H9 (cell line): ENCODE data around the gene ACAA2. TPM values are rescaled to one million over a fixed set of nuclear protein-coding genes. Genes with fewer than 3 reads are reported as not detected.

Experiments used
- DNase-seq: peaks from one replicate; pipeline ENCODE4 v3.0.0-alpha.2; 2017
- H2AFZ ChIP-seq: one replicate; pipeline ENCODE4 v1.6.1; 2013; ENCODE audit warnings: mild to moderate bottlenecking, low read length, control low read depth, moderate library complexity
- H2AK5ac ChIP-seq: 2 replicates; pipeline ENCODE4 v1.6.1; 2013; ENCODE audit warnings: low read length, control low read depth, mixed read lengths; ENCODE audit not compliant: insufficient read length
- H2BK120ac ChIP-seq: one replicate; pipeline ENCODE4 v1.6.1; 2013; ENCODE audit warnings: low read depth, mild to moderate bottlenecking, low read length, control low read depth, inconsistent platforms; ENCODE audit not compliant: poor library complexity, severe bottlenecking
- H2BK12ac ChIP-seq: 2 replicates; pipeline ENCODE4 v1.6.1; 2013; ENCODE audit warnings: low read length, control low read depth, mixed read lengths, low read depth; ENCODE audit not compliant: insufficient read length
- H2BK15ac ChIP-seq: 2 replicates; pipeline ENCODE4 v1.6.1; 2013; ENCODE audit warnings: low read depth, low read length, control low read depth
- H2BK20ac ChIP-seq: one replicate; pipeline ENCODE4 v1.6.1; 2013; ENCODE audit warnings: low read depth, mild to moderate bottlenecking, low read length, control low read depth, inconsistent platforms; ENCODE audit not compliant: poor library complexity, severe bottlenecking
- H2BK5ac ChIP-seq: 2 replicates; pipeline ENCODE4 v1.6.1; 2013; ENCODE audit warnings: low read length, control low read depth, mixed read lengths; ENCODE audit not compliant: insufficient read length
- H3K14ac ChIP-seq: 2 replicates; pipeline ENCODE4 v1.6.1; 2013; ENCODE audit warnings: low read length, control low read depth; ENCODE audit not compliant: insufficient read depth
- H3K18ac ChIP-seq: 2 replicates; pipeline ENCODE4 v1.6.1; 2013; ENCODE audit warnings: low read depth, mild to moderate bottlenecking, mixed read lengths, low read length, control low read depth; ENCODE audit not compliant: insufficient read length
- H3K23ac ChIP-seq: 2 replicates; pipeline ENCODE4 v1.6.1; 2013; ENCODE audit warnings: low read length, control low read depth, mixed read lengths, low read depth; ENCODE audit not compliant: insufficient read length
- H3K23me2 ChIP-seq: 2 replicates; pipeline ENCODE4 v1.6.1; 2013; ENCODE audit warnings: low read depth, mild to moderate bottlenecking, mixed read lengths, low read length, control low read depth; ENCODE audit not compliant: insufficient read length, poor library complexity, severe bottlenecking
- H3K27ac ChIP-seq: 2 replicates; pipeline ENCODE4 v1.5.1; 2013; ENCODE audit warnings: low read length, control low read depth, mixed read lengths, low read depth; ENCODE audit not compliant: insufficient read length
- H3K27me3 ChIP-seq: 2 replicates; pipeline ENCODE4 v1.6.1; 2013; ENCODE audit warnings: low read length, control low read depth, inconsistent platforms; ENCODE audit not compliant: insufficient read depth
- H3K4ac ChIP-seq: 2 replicates; pipeline ENCODE4 v1.6.1; 2013; ENCODE audit warnings: low read depth, mild to moderate bottlenecking, control low read depth, inconsistent platforms, low read length, moderate library complexity
- H3K4me1 ChIP-seq: 2 replicates; pipeline ENCODE4 v1.6.1; 2013; ENCODE audit warnings: low read length, control low read depth, inconsistent platforms; ENCODE audit not compliant: insufficient read depth
- H3K4me2 ChIP-seq: 2 replicates; pipeline ENCODE4 v1.6.1; 2013; ENCODE audit warnings: low read length, control low read depth, mixed read lengths; ENCODE audit not compliant: insufficient read length, insufficient read depth
- H3K56ac ChIP-seq: 2 replicates; pipeline ENCODE4 v1.6.1; 2013; ENCODE audit warnings: low read depth, mild to moderate bottlenecking, mixed read lengths, low read length, control low read depth; ENCODE audit not compliant: insufficient read length
- H3K79me1 ChIP-seq: 2 replicates; pipeline ENCODE4 v1.6.1; 2013; ENCODE audit warnings: low read depth, mild to moderate bottlenecking, moderate library complexity, low read length, control low read depth, inconsistent platforms; ENCODE audit not compliant: insufficient read depth, poor library complexity, severe bottlenecking
- H3K79me2 ChIP-seq: 2 replicates; pipeline ENCODE4 v1.6.1; 2013; ENCODE audit warnings: low read length, control low read depth, inconsistent platforms; ENCODE audit not compliant: insufficient read depth
- H3K9ac ChIP-seq: 2 replicates; pipeline ENCODE4 v1.6.1; 2013; ENCODE audit warnings: low read length, control low read depth, mixed read lengths; ENCODE audit not compliant: insufficient read length; ENCODE audit errors: extremely low read depth
- H3K9me3 ChIP-seq: one replicate; pipeline ENCODE4 v1.6.1; 2013; ENCODE audit warnings: low read depth, low read length, inconsistent platforms; ENCODE audit not compliant: control insufficient read depth
- H3T11ph ChIP-seq: one replicate; pipeline ENCODE4 v1.6.1; 2013; ENCODE audit warnings: mild to moderate bottlenecking, low read length, control low read depth, inconsistent platforms
- H4K20me1 ChIP-seq: one replicate; pipeline ENCODE4 v1.6.1; 2013; ENCODE audit not compliant: control insufficient read depth, insufficient read length, insufficient read depth
- H4K5ac ChIP-seq: 2 replicates; pipeline ENCODE4 v1.6.1; 2013; ENCODE audit warnings: low read depth, mild to moderate bottlenecking, mixed read lengths, low read length, control low read depth; ENCODE audit not compliant: insufficient read length
- H4K8ac ChIP-seq: replicated peaks from 2 replicates; pipeline ENCODE4 v1.6.1; 2013; ENCODE audit warnings: low read length, control low read depth, mixed read lengths, low read depth; ENCODE audit not compliant: insufficient read length
- H4K91ac ChIP-seq: 2 replicates; pipeline ENCODE4 v1.6.1; 2013; ENCODE audit warnings: low read depth, mild to moderate bottlenecking, moderate library complexity, mixed read lengths, low read length, control low read depth; ENCODE audit not compliant: insufficient read length
- H3K27ac Mint-ChIP-seq, 3 experiments: 2 replicates in 2 of 3; 3 replicates in 1 of 3; pipeline ENCODE4 v1.8.0; 2020 to 2021; ENCODE audit warnings: mixed read lengths in 3 of 3, mild to moderate bottlenecking in 1 of 3, moderate library complexity in 1 of 3
- H3K27me3 Mint-ChIP-seq: 2 replicates; pipeline ENCODE4 v1.8.0; 2021; ENCODE audit warnings: low read depth, mild to moderate bottlenecking, moderate library complexity, mixed read lengths
- H3K36me3 Mint-ChIP-seq, 3 experiments: 2 replicates in 2 of 3; 3 replicates in 1 of 3; pipeline ENCODE4 v1.8.0; 2020 to 2021; ENCODE audit warnings: low read depth in 3 of 3, mixed read lengths in 3 of 3; ENCODE audit not compliant: insufficient read depth in 1 of 3
- H3K4me1 Mint-ChIP-seq, 2 experiments: 2 replicates each; pipeline ENCODE4 v1.8.0; 2020; ENCODE audit warnings: mixed read lengths in 2 of 2
- H3K4me3 Mint-ChIP-seq, 2 experiments: 2 replicates in 1 of 2; 3 replicates in 1 of 2; pipeline ENCODE4 v1.8.0; 2020 to 2021; ENCODE audit warnings: mild to moderate bottlenecking in 2 of 2, mixed read lengths in 2 of 2, moderate library complexity in 1 of 2
- H3K9me3 Mint-ChIP-seq, 2 experiments: 2 replicates in 1 of 2; 3 replicates in 1 of 2; pipeline ENCODE4 v1.8.0; 2020; ENCODE audit warnings: mild to moderate bottlenecking in 2 of 2, mixed read lengths in 2 of 2, moderate library complexity in 1 of 2
- CTCF ChIP-seq: fragments of 200-600 bp; sonication (generic); conservative IDR thresholded peaks from 3 replicates; pipeline ENCODE4 v1.8.0; 2021; ENCODE audit warnings: antibody characterized with exemption, mild to moderate bottlenecking
- WGBS: extraction: QIAGEN DNeasy Blood & Tissue Kit; methylation state at CpG from one replicate; pipeline ENCODE4 v1.1.7; 2013; ENCODE audit warnings: missing lambda C conversion rate, low lambda C conversion rate, mixed read lengths; ENCODE audit not compliant: insufficient read length; ENCODE audit errors: extremely low coverage; 5-methylcytosine and 5-hydroxymethylcytosine counted together
- total RNA-seq: library from RNA; stranded (reverse); gene quantifications from 2 replicates; pipeline ENCODE4 v1.2.1, GENCODE V29; 2021

The ACAA2 gene
- total RNA-seq, 1 experiment from 2014 or later: 115 TPM

DNA sequence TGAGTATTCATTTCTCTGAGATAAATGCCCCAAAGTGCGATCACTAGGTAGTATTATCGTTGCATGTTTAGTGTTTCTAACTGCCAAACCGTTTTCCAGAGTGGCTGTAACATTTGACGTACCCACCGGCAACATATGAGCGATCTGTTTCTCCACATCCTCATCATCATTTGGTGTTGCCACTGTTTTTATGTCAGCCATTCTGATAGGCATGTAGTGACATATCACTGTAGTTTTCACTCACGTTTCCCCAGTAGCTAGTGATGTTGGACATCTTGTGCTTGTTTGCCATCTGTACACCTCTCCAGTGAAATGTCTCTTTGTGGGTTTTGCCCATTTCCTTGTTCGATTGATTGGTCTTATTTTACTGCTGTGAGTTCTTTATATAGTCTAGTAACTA is 63.8 kb downstream of the ACAA2 start:
- Histone ChIP-seq H3K23ac (no peak overlapping the region), H2BK20ac (no peak overlapping the region), H3K9ac (no peak overlapping the region), H2AFZ (no peak overlapping the region), H2AK5ac (no peak overlapping the region), H2BK5ac (no peak overlapping the region), H4K20me1 (no peaks in the 10 kb centered on the region), H2BK15ac (no peak overlapping the region), H3K4me2 (no peak overlapping the region), H3K14ac (no peak overlapping the region), H3K9me3 (no peaks in the 10 kb centered on the region), H3K4ac (no peak overlapping the region), H3K4me1 (0 out of 2 replicates have a peak, but pooled peaks cover 2% of the 10 kb centered on the region), H3T11ph (no peak overlapping the region), H2BK12ac (no peak overlapping the region), H3K56ac (no peak overlapping the region), H3K27me3 (no peaks in the 10 kb centered on the region), H3K18ac (no peak overlapping the region), H3K79me2 (no peaks in the 10 kb centered on the region), H3K23me2 (no peaks in the 10 kb centered on the region), H4K5ac (no peak overlapping the region), H2BK120ac (no peak overlapping the region), H3K79me1 (no peaks in the 10 kb centered on the region), H4K91ac (no peak overlapping the region), H3K27ac (no peak overlapping the region), H4K8ac (no peak overlapping the region)
- Mint-ChIP-seq H3K36me3 (no peaks in the 10 kb centered on the region; a peak in 1 of 7 replicates), H3K4me1 (peaks cover 27 to 35% of the 10 kb centered on the region in 2 experiments), H3K9me3 (peaks cover 0 to 6% of the 10 kb centered on the region in 2 experiments; a peak in 2 of 5 replicates), H3K27me3 (peaks cover 4% of the 10 kb centered on the region; the same call in 1 of the 2 replicates), H3K4me3 (no peak overlapping the region), H3K27ac (no peak overlapping the region)
- no peak for TF ChIP-seq CTCF
- WGBS: no CpG with 5 or more reads among the region's 8 CpGs
- DNase-seq: no peak
